Measurements from ENCODE around the gene SLCO2B1. TPM values are rescaled to one million over a fixed set of nuclear protein-coding genes. Genes with fewer than 3 reads are reported as not detected.

The SLCO2B1 gene
- total and polyA plus RNA-seq, 2 of the 8 experiments (the other 6 are each of a cell fraction or from before 2014, with no cell fraction given) = 0.03 TPM; not detected in 1

GRCh38 chr11:75203641-75204011 lies 52.7 kb downstream of the SLCO2B1 start (continued):
- TF ChIP-seq CBX8 (IDR thresholded peaks at IDR 0.05; ENCODE audit: borderline replicate concordance, low read depth, low read length) (no peak), YY1 (IDR thresholded peaks at IDR 0.05; ENCODE audit: low read depth, low read length) (no peak), CREB1 (IDR thresholded peaks at IDR 0.05) (no peak), MAX (IDR thresholded peaks at IDR 0.05) (no peak)

Measured in H1 (cell line).